Ectodermal cell (in vitro differentiated cells): Measurements from ENCODE around the gene UBXN4.
A peak's percentile ranks its signal among the peaks of the same experiment; 100 is the strongest.

Experiments used
- H3K27ac ChIP-seq: 2 replicates; pipeline ENCODE4 v1.7.0; 2013; ENCODE audit warnings: mild to moderate bottlenecking, low read depth, low read length; ENCODE audit not compliant: insufficient read depth, poor library complexity, severe bottlenecking
- H3K27me3 ChIP-seq: 2 replicates; pipeline ENCODE4 v1.7.0; 2013; ENCODE audit warnings: mild to moderate bottlenecking, low read length; ENCODE audit not compliant: insufficient read depth, control insufficient read depth, poor library complexity, severe bottlenecking
- H3K36me3 ChIP-seq: one replicate; pipeline ENCODE4 v1.7.0; 2013; ENCODE audit warnings: low read length; ENCODE audit not compliant: control insufficient read depth, insufficient read depth
- H3K4me1 ChIP-seq: one replicate; pipeline ENCODE4 v1.7.0; 2013; ENCODE audit warnings: low read length; ENCODE audit not compliant: control insufficient read depth, insufficient read depth
- H3K4me3 ChIP-seq: 2 replicates; pipeline ENCODE4 v1.7.0; 2013; ENCODE audit warnings: low read depth, low read length, control low read depth; ENCODE audit not compliant: insufficient read depth
- H3K9me3 ChIP-seq: 2 replicates; pipeline ENCODE4 v1.7.0; 2013; ENCODE audit warnings: mild to moderate bottlenecking, low read length, moderate library complexity; ENCODE audit not compliant: control insufficient read depth
- WGBS, 2 experiments: methylation state at CpG; one replicate each; pipeline ENCODE4 v1.1.7; 2013; ENCODE audit warnings: missing lambda C conversion rate in 2 of 2; 5-methylcytosine and 5-hydroxymethylcytosine counted together

UBXN4 gene

GRCh38 chr2:135728064-135728743 lies 13.5 kb upstream of the UBXN4 start:
- no peaks in the 10 kb centered on the region for H3K4me1 ChIP-seq
- no peaks in the 10 kb centered on the region for H3K27me3 ChIP-seq
- H3K4me3 ChIP-seq = no peak overlapping the region
- 93 to 94% methylated on average over 2 of the region's 2 CpGs for WGBS, 2 experiments
- H3K36me3 ChIP-seq = peaks cover 9% of the 10 kb centered on the region
- no peaks in the 10 kb centered on the region for H3K9me3 ChIP-seq
- no peak overlapping the region for H3K27ac ChIP-seq

GRCh38 chr2:135732561-135732960 lies 9.1 kb upstream of the UBXN4 start:
- 93 to 94% methylated on average over 5 of the region's 5 CpGs for WGBS, 2 experiments
- H3K4me3 ChIP-seq = no peak overlapping the region

GRCh38 chr2:135733045-135733444 lies 8.6 kb upstream of the UBXN4 start:
- Histone ChIP-seq H3K27me3 (no peaks in the 10 kb centered on the region), H3K4me3 (no peak overlapping the region), H3K4me1 (no peaks in the 10 kb centered on the region), H3K36me3 (no peaks in the 10 kb centered on the region), H3K27ac (no peak overlapping the region), H3K9me3 (no peaks in the 10 kb centered on the region)
- WGBS, 2 experiments = 89 to 100% methylated on average over 2 of the region's 2 CpGs

More at GRCh38 chr2:135732561-135732960, 9.1 kb upstream of the UBXN4 start:
- Histone ChIP-seq H3K27ac (no peak overlapping the region), H3K36me3 (no peaks in the 10 kb centered on the region), H3K9me3 (no peaks in the 10 kb centered on the region), H3K4me1 (no peaks in the 10 kb centered on the region), H3K27me3 (no peaks in the 10 kb centered on the region)

DNA sequence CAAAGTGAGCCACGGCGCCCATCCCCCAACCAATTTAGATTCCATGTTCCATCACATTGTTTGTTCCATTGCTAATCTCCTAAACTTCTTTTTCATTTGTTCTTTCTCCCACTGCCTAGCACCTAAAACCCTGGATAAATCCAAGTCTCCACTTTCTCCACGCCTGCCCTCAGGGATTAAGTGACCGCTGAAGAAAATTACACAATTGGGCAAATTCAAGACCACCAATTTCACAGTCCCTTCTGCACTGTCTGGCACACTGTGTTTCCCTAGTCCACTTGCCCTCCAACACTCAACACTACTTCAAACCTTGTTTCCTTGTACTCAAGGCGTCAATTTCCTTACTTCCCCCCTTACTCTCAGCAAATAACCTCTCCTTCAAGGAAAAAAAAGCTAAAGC lies 5.1 kb upstream of the UBXN4 start:
- H3K9me3 ChIP-seq = no peaks in the 10 kb centered on the region
- H3K36me3 ChIP-seq = no peaks in the 10 kb centered on the region
- H3K27me3 ChIP-seq = no peaks in the 10 kb centered on the region
- WGBS, 2 experiments = 90 to 97% methylated on average over 5 of the region's 5 CpGs
- no peak overlapping the region for H3K27ac ChIP-seq
- no peaks in the 10 kb centered on the region for H3K4me1 ChIP-seq
- H3K4me3 ChIP-seq = no peak overlapping the region

DNA sequence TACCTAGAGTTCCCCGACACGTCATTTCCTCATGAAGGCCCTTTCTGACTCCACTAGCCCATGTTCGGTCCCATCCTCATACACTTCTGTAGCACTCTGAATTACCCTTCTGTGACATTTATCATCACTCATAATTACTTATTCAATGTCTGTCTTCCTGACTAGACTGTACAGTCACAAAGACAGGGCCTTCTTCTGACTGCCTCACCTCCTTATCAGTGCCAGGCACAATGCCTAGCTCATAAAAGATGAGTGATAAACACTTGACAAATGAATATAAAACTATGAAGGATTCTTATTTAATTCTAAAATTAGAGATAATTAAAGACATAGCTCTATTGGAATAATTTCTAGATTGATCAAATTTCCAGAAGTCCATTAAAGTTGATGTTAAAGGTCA lies 1.4 kb upstream of the UBXN4 start:
- Histone ChIP-seq H3K36me3 (no peaks in the 10 kb centered on the region), H3K27me3 (no peaks in the 10 kb centered on the region), H3K9me3 (no peaks in the 10 kb centered on the region), H3K4me3 (no peak overlapping the region), H3K27ac (no peak overlapping the region), H3K4me1 (no peaks in the 10 kb centered on the region)
- 92 to 97% methylated on average over 3 of the region's 3 CpGs for WGBS, 2 experiments

- Histone ChIP-seq H3K27me3 (no peaks in the 10 kb centered on the region), H3K4me1 (no peaks in the 10 kb centered on the region), H3K4me3 (no peak overlapping the region), H3K36me3 (no peaks in the 10 kb centered on the region), H3K27ac (no peak overlapping the region), H3K9me3 (no peaks in the 10 kb centered on the region)
- WGBS, 2 experiments = 89 to 92% methylated on average over 11 of the region's 11 CpGs
Measured at GRCh38 chr2:135741043-135741394, 636 bp upstream of the UBXN4 start.

GRCh38 chr2:135742325-135742757 lies 686 bp downstream of the UBXN4 start:
- Histone ChIP-seq H3K27ac (peak overlapping the region; percentile 96), H3K36me3 (no peaks in the 10 kb centered on the region), H3K27me3 (no peaks in the 10 kb centered on the region), H3K9me3 (no peaks in the 10 kb centered on the region), H3K4me3 (peak overlapping the region; percentile 91), H3K4me1 (no peaks in the 10 kb centered on the region)
- WGBS, 2 experiments = 0% methylated on average over 34 of the region's 34 CpGs

DNA sequence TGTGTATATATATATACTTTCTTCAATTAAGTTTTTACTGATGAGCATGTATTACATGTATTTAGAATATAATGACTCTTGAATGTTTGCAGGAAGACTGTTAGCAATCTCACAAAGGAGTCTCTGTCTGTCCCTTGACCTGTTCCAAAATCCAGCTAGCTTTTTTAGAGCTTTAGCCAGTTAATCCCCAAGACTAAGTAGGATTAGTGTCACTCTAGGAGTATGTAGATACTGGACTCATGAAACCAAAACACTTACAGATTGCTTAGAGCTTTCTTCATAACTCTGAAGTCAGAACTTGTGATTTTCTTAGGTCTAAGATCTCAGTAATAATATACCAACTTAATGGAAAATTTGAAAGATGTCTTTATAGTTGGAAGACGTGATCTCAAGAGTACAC lies 2.2 kb downstream of the UBXN4 start:
- H3K9me3 ChIP-seq = no peaks in the 10 kb centered on the region
- peak overlapping the region; percentile 17 for H3K4me3 ChIP-seq
- H3K27me3 ChIP-seq = no peaks in the 10 kb centered on the region
- no peak overlapping the region for H3K27ac ChIP-seq
- no peaks in the 10 kb centered on the region for H3K36me3 ChIP-seq
- WGBS, 2 experiments = 93 to 97% methylated on average over 1 of the region's 1 CpG
- no peaks in the 10 kb centered on the region for H3K4me1 ChIP-seq

DNA sequence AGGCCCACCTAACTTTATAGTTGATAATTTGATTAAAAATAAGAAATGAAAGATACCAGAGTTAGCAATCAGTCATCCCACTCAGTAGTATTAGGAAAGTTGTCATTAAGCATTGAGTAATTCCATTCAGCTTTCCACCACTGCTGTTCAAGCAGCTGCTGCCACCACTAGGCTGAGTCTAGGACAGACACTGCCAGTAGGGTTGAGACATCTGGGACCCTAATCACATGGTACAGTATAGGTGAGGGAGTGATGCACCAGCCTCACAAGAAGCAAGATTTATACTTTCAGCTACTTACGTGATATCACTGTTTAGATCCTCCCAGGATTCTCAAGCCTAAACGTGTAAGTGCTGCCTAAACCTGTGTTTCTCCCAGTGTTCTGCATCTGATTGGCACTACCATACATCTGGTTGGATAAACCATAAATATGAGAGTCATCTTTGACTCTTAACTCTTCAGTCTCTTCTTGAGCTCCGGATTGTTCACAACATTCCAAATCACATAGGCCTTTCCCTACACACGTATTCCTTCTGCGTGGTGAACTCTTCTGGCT lies 3.2 kb downstream of the UBXN4 start:
- Histone ChIP-seq H3K4me1 (no peaks in the 10 kb centered on the region), H3K4me3 (no peak overlapping the region), H3K9me3 (no peaks in the 10 kb centered on the region), H3K36me3 (peaks cover under 1% of the 10 kb centered on the region), H3K27ac (no peak overlapping the region), H3K27me3 (no peaks in the 10 kb centered on the region)
- WGBS, 2 experiments = 89 to 91% methylated on average over 5 of the region's 5 CpGs

DNA sequence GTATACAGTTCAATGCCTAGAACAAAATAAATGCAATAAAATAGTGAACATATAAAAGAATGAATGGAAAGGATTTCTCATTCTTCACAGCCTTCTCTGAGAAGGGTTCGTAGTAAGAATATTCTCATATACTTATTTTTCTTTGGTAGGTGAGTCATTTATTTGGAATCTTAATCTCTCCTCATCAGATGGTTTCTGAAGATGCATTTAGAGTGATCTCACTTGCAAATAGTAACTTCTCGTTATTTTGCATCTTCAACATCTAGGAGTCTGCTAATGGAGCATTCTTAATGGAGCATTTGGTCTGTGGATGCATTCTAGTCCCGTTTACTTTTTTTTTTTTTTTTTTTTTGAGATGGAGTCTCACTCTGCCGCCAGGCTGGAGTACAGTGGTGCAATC lies 3.9 kb downstream of the UBXN4 start:
- WGBS, 2 experiments = 94 to 95% methylated on average over 3 of the region's 4 CpGs
- Histone ChIP-seq H3K27me3 (no peaks in the 10 kb centered on the region), H3K27ac (no peak overlapping the region), H3K36me3 (peaks cover 5% of the 10 kb centered on the region), H3K4me1 (no peaks in the 10 kb centered on the region), H3K4me3 (no peak overlapping the region), H3K9me3 (no peaks in the 10 kb centered on the region)
